Activated CD4-positive, alpha-beta T cell treated with anti-CD3 and anti-CD28 coated beads for 24 hours (primary cell): ENCODE results near the gene UST.
"Not testable (repeated sequence)": the region's sequence is repeated elsewhere in the genome, so short reads cannot be mapped to it uniquely, and the experiment has no call there.

Source experiments
- DNase-seq, 2 donors: peaks; one replicate each; pipeline ENCODE4 v3.0.0-alpha.2; 2020; ENCODE audit warnings: low read depth in 2 of 2

The UST gene

DNA sequence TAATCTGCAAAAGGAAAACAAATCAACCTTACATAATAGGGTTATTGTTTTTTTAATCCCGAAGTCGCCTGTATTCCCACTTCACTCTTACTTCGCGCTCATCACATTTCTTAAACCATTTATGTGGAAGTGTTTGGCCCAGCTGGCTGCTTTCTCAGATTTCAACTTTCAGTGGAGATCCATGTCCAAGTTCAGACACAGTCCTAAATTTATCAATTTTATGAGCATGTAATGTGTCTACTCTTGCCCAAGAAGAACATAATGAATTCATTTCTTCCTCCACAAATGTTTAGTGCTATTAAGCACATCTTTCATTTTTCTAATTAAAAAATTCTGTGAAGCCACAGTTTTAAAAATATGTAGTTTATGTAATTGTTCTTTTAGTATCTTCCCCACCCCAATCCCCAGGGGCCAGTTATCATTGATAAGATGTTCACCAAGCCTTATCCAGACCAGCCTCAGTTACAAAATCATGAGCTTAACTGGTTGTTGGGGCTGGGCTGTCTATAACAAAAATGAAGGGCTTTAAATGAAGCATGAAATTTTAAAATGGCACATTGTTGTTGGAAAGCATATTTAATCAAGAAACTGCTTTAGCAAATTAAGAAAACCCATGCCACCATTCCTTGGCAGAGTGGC is 151.7 kb downstream of the UST start:
- no peak for DNase-seq

DNA sequence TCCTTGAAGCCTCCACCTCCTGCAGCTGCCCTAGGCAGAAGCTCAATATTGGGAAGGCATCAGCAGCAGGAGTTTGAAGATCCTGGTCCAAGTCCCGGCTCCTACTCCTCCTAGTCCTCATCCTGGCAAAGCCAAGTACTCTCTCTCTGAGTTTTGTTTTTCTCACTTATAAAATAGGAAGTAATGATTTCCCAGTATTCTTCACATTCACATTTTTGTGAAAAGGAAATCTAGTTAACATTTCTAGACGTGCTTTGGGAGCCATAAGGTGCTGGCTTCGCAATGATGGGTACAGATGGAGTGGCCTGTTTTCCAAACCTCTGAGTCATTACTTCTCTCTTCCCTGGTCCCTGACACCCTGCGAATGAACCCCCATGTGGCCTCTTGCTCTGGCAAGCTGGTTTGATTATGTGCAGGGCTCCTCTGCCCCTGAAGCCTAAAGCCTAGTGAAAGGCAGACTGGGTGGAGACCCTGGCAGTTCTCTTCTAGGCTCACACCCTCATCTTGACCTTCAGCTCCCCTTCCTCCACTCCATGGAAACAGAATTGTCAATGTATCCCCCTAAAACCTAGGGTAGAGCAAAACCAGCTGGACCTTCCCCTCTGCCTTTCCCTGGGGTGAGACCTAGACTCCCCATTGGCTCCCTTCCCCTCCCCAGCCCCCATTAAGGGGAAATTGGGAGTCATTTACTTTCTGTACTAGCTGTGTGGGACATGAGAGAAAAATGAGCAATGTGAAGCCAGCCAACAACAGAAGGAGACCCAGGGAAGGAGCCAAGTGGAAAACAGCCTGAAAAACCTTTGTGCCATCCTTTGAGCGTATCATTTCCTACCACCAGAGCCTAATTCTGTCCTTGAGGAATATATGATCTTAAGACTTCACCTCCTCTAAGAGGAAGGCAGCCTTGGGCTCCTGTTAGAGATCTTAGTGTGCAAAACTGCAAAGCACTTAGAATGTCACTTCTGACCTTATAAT is 158.4 kb downstream of the UST start:
- no peak for DNase-seq

DNA sequence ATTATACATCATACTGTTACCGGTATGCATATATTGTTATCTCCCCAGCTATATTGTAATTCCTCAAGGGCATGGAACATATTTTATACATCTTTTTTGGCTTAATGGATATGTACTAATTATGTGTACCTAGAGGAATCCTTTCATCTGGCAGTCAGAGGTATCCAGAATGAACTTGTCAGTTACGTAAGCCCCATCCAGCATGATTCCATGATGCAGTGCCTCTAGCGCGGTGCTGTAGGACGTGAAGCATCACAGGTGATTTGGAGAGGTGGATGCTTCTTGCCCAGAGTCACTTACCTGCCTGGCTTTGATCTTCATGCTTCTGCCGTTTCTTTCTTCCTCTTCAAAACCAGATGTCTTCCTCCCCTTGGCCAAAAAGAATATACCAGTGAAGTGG is 159.1 kb downstream of the UST start:
- no peak for DNase-seq

DNA sequence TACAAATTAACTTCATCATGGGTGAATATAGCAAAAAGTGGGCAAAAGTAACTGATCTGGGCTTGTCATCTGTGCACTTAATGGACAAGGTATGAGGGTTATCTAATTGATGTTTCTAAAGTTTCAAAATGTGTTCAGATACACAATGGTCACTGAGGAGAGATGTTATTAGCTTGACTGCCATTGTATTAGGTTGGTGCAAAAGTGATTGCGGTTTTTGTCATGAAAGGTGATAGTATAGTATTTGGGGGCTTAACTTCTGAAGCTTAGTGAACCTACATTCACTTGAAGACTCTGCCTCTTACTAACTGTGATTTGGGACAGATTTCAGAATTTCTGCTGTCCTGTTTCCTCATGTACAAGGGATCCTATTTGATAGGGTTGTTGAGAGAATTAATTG is 159.6 kb downstream of the UST start:
- no peak for DNase-seq

DNA sequence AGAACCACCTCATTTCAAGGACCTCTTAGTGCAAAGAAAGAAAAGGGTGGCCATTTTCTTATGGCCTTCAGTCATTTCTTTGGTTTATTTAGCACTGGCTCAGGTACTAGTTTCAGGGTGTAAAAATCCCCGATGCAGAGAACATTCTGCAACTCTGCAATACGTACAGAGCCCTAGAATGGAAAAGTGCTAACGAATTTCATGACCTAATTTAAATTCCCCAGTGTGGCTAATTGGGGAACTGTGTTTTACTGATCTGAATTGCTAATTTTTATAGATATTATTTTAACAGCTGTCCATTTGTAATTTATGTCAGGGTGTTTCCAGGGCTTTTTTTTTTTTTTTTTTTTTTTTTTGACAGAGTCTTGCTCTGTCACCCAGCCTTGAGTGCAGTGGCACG is 160.7 kb downstream of the UST start:
- DNase-seq = no peak

DNA sequence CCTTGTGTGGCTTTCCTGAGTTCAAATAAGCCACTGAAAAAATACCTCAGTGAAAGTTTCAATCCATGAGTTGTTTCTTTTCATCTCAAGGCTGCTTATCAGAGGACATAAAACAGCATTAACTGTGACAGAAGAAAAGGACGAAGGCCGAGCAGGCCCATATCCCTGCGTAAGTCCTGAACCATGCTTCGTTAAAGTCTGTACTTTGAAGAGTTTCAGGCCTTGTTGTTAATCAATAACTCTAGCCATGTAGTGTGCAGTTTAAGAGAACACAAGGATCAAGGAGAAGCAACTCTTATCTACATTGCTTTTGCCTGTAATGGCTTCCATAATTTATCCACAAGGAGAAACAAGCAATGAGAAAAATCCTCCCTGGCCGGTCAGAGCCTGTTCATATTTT is 165.4 kb downstream of the UST start:
- no peak for DNase-seq

DNA sequence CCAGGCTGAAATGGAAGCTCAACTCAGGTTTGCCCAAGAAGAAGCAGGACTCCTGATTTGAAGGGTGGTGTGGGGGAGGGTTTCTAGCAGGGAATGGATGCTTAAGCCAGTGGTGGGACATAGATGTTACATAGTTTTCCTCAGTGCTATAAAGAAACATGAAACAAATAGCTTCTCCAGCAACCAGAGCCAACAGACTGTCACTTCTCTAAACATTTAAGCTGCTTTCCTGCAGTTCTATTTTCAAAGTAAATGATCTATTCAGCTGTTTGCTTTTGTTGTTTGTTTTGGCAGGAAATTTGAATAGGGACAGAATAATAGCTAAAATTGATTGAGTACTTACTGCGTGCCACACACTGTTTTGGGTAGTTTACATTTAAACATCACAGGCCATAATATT is 169.0 kb downstream of the UST start:
- DNase-seq = no peak

DNA sequence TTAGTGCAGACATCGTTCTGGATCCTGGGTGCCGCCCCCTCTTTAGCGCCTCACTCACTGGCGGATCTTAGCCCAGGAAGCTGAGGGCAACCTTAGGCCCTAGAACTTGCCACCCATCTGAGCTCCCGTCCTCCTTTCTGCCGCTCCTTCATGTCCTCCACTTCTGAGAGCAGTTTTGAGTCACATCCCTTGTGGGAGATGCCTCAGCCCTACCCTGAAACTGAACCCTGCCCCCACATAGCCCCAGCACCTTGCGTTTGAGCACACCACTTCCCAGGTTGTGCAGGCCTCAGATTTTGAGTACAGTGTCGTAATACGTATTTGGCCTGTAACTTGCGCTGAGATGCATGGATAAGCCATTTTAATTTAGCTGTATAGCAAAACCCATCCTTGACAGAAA is 169.7 kb downstream of the UST start:
- DNase-seq = not testable (repeated sequence)

DNA sequence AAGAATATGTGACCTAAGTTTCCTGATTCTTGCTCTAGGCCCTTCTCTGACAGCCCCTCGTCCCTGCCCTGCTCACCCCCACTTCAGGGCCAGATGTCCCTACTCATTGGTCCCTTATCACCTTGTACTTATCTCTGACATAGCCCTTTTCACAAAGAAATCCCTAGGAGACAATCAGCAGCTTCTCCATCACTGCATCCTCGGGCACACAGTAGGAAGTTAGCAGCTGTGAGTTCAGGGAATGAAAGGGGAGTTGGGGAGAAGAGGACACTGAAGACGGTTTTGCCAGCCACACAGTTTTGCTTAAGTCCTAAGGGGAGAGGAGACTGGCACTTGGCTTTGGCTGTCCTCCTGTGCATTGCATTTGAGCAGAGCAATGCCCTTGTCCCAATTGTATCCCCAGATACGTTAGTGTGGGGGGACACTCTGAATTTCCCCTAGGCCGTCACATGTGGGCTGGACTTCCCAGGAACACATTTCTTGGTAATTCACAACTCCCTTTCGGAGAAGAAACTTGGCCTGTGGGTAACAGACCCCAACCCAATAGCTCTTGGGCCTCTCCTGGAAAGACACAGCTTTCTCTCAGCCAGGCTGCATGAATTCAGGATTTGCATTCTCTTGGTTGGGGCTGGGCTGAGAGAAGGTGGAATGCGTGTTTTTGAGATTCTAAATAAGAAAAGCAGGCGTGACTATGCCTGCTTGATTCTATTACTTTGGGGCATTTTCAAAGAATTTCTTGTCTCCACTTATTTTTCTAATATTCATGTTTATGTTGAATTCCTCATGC is 177.6 kb downstream of the UST start:
- DNase-seq = no peak

DNA sequence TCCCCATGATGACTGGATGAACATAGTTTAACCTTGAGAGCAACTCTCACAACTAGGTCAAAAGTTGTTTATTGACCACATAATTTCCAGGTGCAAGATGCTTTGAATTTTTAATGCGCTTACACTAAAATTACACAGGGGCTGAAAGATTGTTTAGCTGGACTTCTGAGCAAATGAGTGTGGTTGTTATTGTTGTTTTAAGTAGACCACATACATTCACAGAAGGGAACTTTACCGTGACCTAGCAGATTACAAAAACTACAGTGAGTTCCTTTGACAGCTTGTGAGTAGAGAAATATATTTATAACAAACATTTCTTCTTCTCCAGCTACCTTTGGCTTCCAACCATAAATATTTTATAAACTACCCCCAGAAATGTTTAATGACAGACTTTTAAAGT is 178.9 kb downstream of the UST start:
- no peak for DNase-seq

DNA sequence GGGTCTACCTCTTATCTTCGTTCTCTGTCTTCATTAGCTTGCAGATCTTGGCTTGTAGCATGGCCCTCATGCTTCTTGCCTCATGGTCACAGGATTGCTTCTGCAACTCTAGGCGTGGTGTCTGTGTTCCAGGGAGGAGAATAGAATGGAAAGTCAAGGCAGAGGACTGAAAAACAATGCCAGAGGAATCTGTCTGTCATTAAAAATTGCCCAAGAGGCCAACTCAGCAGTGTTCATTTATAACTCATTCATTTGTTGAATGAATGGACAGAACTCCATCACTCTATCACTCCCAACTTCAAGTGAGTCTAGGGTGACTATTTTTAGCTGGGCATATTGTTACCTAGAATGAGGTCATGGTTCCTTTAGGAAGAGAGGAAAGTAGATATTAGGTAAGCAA is 179.6 kb downstream of the UST start:
- DNase-seq = no peak

DNA sequence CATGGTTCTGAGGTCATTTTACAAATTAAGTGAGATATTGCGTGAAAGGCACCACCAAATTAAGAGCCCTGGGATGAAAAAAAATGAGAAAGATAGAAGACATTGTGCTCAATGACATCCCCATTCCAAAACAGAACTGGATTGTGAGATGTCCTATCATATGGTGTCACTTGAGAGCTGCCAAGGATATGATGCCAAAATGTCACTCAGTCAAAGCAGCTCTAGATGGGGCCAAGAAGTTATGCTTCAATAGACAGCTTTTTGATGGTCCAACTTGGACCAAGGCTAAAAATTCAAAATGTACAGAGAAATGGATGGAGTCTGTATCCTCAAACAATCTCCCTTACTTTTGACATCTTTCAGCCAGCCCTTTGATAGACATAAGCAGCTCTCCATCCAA is 180.8 kb downstream of the UST start:
- no peak for DNase-seq

DNA sequence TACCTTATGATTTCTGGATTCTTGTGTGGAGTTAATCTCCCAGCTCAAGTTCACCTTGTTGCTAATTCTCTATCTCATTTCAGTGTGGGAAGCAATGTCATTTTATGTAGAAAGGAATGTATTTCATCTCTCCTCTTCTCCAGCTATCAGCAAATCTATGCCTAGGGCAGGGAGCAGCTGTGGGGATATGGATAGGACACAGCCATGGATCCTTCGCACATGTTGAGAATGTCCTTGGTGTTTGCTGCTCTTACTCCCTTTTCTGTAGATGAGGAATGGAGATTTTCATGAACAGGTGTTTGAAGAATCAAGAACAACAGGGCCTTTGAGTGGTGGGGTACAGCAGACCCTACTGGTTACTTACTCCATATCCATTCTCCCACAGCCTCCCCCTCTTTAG is 182.0 kb downstream of the UST start:
- no peak for DNase-seq

DNA sequence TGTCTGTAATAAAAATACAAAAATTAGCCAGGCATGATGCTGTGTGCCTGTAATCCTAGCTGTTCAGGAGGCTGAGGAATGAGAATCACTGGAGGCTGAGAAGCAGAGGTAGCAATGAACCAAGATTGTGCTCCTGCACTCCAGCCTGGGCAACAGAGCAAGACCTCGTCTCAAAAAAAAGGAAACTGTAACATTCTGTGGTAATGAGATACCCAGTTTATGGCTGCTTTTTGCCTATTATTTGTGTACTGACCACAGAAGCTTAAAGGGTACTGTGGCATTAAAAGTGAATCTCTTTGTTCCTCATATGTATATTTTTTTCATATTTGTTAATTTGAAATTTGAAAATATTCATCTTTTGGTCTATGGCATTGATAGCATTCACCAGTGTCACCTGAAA is 185.4 kb downstream of the UST start:
- no peak for DNase-seq

DNA sequence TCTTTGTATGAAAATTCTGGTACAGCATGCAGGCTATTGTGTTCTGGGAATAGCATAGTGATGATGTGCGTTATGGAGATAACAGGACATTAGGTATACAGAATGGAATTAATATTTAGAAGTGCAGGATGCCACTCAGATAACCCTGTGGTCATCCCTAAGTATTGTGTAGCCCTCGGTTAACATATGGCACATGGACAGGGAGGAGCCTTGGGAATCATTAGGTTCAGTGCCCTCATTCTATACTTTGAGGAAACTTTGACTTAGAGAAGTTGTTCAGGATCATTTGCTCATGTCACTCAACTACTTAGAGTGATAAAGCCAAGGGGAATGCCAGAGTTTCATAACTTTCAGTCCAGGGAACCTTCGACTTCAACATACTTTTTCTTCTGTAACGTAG is 185.9 kb downstream of the UST start:
- DNase-seq = no peak

DNA sequence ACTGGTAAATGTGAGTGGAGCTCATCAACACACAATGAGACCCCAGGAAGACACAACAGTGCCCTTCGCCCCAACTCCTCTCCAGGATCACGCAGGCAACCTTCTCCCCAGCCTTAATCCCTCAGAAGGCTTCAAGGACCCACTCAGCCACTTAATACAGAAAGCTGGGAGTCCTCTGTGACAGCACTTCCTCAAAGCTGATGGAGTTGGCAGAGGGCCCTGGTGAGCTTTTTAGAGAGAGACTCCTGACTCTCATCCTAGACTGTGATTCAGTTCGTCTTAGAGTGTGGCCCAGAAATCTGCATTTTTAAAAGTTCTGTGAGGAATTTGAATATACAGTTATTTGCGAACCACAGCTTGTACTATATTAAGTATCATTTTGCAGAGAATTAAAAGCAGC is 187.7 kb downstream of the UST start:
- DNase-seq = no peak

DNA sequence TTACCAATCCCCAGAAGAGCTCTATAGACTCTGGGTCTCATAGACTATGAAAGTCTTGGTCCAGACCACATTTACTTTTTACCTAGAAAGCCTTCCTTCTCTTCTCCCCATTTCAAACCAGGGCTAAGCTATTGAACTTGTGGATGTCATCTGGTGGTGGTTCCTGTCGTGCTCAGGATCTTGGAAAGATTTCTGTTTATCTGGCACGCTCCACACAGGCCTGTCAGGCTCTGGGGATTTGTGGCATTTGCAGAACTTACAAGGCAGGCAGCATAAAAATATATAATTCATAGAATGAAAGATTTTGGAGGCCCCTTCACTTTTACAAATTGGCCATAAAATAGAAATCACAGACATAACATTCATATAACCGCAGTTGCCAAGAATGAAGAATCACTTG is 188.1 kb downstream of the UST start:
- no peak for DNase-seq

DNA sequence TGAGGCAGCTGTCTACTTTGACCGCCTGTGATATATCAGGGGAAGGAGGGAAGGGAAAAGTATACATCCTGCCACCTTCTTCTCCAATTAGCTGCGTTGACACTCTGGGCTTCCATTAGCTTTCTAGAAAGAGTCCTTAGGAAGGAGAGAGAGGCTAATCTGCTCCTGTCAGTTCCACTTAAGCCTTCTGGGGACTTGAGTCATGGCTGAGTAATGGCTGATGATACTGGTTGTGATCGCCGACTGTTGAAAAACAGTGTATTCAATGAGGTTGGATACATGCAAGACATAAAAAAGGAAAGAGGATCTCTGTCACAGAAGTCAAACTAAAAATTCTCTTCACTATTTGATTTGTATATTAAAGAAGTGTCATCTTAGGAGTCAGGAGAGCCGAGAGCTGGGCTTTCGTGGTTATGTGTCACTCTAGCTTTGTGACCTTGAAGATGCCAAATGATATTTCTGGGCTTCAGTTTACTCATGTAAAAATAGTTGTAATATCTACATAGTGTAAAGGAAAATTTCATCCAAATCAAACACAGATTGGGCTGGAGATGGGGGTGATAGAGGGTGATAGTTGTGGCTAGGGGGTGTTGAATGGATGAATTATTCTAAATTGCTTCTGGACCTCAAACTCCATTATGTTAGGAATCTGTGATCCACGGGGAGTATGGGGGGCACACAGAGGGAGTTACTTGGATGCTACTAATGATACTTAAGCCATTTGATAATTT is 189.0 kb downstream of the UST start:
- DNase-seq = no peak

DNA sequence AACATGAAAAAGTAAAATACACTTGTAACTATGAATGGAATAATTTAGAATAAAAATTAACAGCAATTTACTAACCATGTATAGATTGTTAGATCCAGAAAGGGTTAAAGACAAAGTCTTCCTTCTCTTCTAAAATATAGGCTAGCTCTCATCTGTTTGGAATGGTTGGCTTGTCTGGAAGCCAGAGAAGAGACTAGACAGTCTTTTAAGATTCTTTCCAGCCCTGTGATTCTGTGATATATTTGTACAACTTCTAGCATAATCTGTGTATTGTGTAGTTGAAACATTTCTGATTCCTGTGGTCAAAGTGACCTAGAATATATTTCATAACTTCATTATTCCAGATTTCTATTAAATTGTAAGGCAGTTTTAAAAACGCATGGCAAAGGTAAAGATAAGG is 196.6 kb downstream of the UST start:
- DNase-seq = no peak

DNA sequence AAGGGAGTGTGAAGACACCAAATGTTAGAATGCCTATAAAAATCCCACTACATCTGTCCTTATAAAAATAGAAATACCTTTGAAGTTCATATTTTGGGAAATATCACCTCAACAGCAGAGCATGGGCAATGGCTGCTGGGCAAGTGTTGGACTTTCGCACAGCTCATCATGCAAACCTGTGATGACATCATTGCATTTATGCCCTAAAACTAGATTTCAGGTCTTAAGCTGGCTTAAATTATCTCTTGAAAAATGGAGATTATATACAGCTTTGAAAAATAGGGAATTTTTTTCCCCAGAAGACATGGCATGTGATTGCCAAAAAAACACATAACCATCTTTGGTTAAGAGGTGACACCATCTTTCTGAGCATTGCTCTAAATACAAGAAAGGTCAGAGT is 197.8 kb downstream of the UST start:
- no peak for DNase-seq

DNA sequence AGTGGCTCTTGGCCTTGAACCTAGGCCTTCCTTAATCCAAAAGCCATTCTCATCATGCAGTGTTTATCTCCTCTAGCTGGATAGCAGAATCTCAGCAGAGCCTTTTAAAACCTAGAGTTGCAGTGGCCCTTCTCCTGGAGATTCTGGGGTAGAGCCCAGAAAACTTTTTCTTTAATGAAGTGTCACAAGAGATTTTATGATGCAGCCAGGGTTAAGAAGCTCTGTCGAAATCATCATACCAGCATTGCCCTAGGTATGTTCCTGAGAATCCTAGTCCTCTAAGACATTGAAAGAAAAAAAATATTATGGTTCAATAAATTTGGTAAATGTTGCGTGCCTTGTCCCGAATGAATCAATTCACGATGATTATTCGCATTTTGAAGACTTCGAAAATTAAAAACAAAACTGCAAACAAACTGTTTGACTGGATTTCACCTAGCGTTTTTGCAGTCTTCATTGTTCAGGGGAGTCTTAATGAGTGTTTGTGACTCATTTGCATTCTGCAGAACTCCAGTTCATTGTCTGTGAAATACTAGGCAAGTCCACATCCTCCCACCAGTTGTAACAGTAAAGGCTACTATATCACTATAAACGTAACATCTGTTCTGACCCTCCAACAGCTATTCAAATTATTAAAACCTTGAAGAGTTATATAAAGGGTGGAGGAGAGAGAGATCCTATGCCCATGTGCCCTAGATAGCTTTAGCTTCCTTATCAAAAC is 198.6 kb downstream of the UST start:
- DNase-seq = no peak
